Chondrocyte (in vitro differentiated cells): ENCODE results near the gene TANGO2. TPM values are rescaled to one million over a fixed set of nuclear protein-coding genes. Genes with fewer than 3 reads are reported as not detected.

Experiments
- DNase-seq: peaks from one replicate; pipeline ENCODE4 v3.0.0; 2021; ENCODE audit warnings: mixed read lengths, low spot score
- H3K27ac Mint-ChIP-seq: one replicate; pipeline ENCODE4 v1.8.0; 2021; ENCODE audit warnings: mild to moderate bottlenecking, moderate library complexity, mixed read lengths; ENCODE audit not compliant: unreplicated experiment
- H3K27me3 Mint-ChIP-seq: 2 replicates; pipeline ENCODE4 v1.8.0; 2021; ENCODE audit warnings: low read depth, mixed read lengths
- H3K36me3 Mint-ChIP-seq: 2 replicates; pipeline ENCODE4 v1.8.0; 2021; ENCODE audit warnings: low read depth, mixed read lengths
- H3K4me1 Mint-ChIP-seq: 2 replicates; pipeline ENCODE4 v1.8.0; 2021; ENCODE audit warnings: low read depth, mild to moderate bottlenecking, mixed read lengths
- H3K4me3 Mint-ChIP-seq: one replicate; pipeline ENCODE4 v1.8.0; 2021; ENCODE audit warnings: mild to moderate bottlenecking, moderate library complexity, mixed read lengths; ENCODE audit not compliant: unreplicated experiment
- H3K9me3 Mint-ChIP-seq: 2 replicates; pipeline ENCODE4 v1.8.0; 2021; ENCODE audit warnings: low read depth, mixed read lengths
- total RNA-seq: library from RNA; stranded (reverse); gene quantifications from 3 replicates; pipeline ENCODE4 v1.2.1, GENCODE V29; 2021
- TF ChIP-seq, protein P1 (sequence below): fragments of 200-600 bp; sonication (generic); IDR thresholded peaks from 2 replicates; pipeline ENCODE4 v1.5.0; 2021; ENCODE audit warnings: antibody characterized with exemption, mild to moderate bottlenecking, moderate library complexity

Gene TANGO2
- total RNA-seq, 1 donor from 2014 or later = 30.1 TPM

- Mint-ChIP-seq H3K36me3 (no peaks in the 10 kb centered on the region), H3K4me3 (no peak overlapping the region), H3K27ac (no peak overlapping the region), H3K4me1 (peaks cover 8% of the 10 kb centered on the region), H3K27me3 (no peaks in the 10 kb centered on the region), H3K9me3 (no peaks in the 10 kb centered on the region)
- peak; percentile 63 for DNase-seq
- TF ChIP-seq, protein P1, sequence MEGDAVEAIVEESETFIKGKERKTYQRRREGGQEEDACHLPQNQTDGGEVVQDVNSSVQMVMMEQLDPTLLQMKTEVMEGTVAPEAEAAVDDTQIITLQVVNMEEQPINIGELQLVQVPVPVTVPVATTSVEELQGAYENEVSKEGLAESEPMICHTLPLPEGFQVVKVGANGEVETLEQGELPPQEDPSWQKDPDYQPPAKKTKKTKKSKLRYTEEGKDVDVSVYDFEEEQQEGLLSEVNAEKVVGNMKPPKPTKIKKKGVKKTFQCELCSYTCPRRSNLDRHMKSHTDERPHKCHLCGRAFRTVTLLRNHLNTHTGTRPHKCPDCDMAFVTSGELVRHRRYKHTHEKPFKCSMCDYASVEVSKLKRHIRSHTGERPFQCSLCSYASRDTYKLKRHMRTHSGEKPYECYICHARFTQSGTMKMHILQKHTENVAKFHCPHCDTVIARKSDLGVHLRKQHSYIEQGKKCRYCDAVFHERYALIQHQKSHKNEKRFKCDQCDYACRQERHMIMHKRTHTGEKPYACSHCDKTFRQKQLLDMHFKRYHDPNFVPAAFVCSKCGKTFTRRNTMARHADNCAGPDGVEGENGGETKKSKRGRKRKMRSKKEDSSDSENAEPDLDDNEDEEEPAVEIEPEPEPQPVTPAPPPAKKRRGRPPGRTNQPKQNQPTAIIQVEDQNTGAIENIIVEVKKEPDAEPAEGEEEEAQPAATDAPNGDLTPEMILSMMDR = no peak
These were observed 6.2 kb downstream of the TANGO2 start for GRCh38 chr22:20026996-20027601.

- no peaks in the 10 kb centered on the region for H3K36me3 Mint-ChIP-seq
- no peak overlapping the region for H3K27ac Mint-ChIP-seq
- H3K4me3 Mint-ChIP-seq = no peak overlapping the region
- DNase-seq = no peak
- no peaks in the 10 kb centered on the region for H3K27me3 Mint-ChIP-seq
- H3K4me1 Mint-ChIP-seq = peaks cover 2% of the 10 kb centered on the region
- TF ChIP-seq, protein P1 = peak; percentile 71
- H3K9me3 Mint-ChIP-seq = no peaks in the 10 kb centered on the region
These were observed 7.3 kb downstream of the TANGO2 start for GRCh38 chr22:20027966-20028854.

- no peak for DNase-seq
- Mint-ChIP-seq H3K4me1 (no peaks in the 10 kb centered on the region), H3K9me3 (no peaks in the 10 kb centered on the region), H3K27ac (no peak overlapping the region), H3K27me3 (no peaks in the 10 kb centered on the region), H3K4me3 (no peak overlapping the region), H3K36me3 (no peaks in the 10 kb centered on the region)
- TF ChIP-seq, protein P1 = no peak
These were observed 8.1 kb downstream of the TANGO2 start for GRCh38 chr22:20028855-20029549.

DNA sequence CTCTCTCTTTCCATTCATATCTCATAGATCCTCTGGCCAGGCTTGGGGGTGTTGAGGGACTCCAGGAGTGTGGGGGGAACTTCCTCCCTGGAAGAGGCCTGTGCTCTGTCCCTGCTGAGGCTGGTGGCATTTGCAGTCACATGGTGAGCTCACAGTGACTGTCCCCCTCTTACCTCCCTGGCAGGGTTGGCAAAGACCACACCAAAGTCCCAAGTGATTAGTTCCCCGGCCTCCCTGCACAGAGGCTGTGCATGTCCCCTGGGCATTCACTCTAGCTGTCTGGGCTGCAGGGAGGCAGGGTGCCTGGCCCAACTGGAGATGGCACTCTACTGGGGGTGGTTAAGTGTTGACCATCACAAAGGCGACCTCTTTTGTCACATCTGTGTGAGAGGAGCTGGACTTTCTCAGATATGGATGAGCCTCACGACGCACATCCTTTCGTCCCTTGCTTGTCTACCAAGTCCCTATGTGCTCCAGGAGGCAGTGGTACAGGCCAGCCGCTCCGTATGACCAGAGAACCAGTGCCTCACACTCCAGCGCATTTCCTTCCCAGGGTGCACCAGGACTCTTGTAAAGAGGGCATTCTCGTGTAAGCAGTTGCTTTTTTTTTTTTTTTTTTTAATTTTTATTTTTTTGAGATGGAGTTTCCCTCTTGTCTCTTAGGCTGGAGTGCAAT lies 8.8 kb downstream of the TANGO2 start:
- Mint-ChIP-seq H3K4me1 (no peaks in the 10 kb centered on the region), H3K27me3 (no peaks in the 10 kb centered on the region), H3K36me3 (no peaks in the 10 kb centered on the region), H3K27ac (no peak overlapping the region), H3K9me3 (no peaks in the 10 kb centered on the region), H3K4me3 (no peak overlapping the region)
- DNase-seq = no peak
- TF ChIP-seq, protein P1 = no peak
